Retinal pigment epithelial cell (primary cell): Measurements from ENCODE around the gene IQCF5.
"Not testable (repeated sequence)": the region's sequence is repeated elsewhere in the genome, so short reads cannot be mapped to it uniquely, and the experiment has no call there.

Experiments used
- DNase-seq: peaks from one replicate; pipeline ENCODE4 v3.0.0-alpha.2; 2010; ENCODE audit warnings: low read depth
- H3K4me3 ChIP-seq: 2 replicates; pipeline ENCODE4 v1.5.1; 2011; ENCODE audit warnings: mild to moderate bottlenecking, low read length, control low read depth, moderate library complexity
- TF ChIP-seq, protein P1 (sequence below): conservative IDR thresholded peaks from 2 replicates; pipeline ENCODE4 v1.5.1; 2011; ENCODE audit warnings: low read depth, low read length, control low read depth, inconsistent platforms

Gene IQCF5

DNA sequence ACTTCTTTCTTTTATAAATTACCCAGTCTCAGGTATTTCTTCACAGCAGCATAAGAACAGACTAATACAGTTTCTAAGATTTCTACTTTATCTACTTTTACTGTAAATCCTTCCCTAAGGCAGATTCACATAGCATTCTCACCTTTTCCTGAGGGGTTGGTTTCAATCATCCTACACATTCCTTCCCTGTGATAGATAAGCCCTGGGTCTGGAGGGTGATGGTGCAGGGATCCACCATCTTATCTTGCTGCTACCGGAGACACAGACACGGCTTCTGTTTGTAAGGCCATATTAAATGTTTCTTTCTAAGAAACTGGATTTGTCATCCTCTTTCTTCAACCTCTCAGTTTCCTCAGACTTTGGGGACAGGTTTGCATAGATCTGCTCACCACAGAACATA lies 6.1 kb downstream of the IQCF5 start:
- TF ChIP-seq, protein P1, sequence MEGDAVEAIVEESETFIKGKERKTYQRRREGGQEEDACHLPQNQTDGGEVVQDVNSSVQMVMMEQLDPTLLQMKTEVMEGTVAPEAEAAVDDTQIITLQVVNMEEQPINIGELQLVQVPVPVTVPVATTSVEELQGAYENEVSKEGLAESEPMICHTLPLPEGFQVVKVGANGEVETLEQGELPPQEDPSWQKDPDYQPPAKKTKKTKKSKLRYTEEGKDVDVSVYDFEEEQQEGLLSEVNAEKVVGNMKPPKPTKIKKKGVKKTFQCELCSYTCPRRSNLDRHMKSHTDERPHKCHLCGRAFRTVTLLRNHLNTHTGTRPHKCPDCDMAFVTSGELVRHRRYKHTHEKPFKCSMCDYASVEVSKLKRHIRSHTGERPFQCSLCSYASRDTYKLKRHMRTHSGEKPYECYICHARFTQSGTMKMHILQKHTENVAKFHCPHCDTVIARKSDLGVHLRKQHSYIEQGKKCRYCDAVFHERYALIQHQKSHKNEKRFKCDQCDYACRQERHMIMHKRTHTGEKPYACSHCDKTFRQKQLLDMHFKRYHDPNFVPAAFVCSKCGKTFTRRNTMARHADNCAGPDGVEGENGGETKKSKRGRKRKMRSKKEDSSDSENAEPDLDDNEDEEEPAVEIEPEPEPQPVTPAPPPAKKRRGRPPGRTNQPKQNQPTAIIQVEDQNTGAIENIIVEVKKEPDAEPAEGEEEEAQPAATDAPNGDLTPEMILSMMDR = no peak
- H3K4me3 ChIP-seq = no peak overlapping the region
- DNase-seq = no peak

DNA sequence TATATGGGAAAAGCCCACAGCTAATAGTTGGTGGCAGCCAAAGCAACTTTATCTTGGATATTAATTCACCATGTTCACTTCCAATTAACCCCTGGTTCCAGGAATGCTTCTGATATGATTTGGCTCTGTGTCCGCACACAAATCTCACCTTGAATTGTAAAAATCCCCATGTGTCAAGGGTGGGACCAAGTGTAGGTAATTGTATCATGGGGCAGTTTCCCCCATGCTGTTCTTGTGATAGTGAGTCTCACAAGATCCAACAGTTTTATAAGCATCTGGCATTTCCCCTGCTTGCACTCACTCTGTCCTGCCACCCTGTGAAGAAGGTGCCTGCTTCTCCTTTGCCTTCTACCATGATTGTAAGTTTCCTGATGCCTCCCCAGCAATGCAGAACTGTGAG lies 6.5 kb downstream of the IQCF5 start:
- DNase-seq, H3K4me3 ChIP-seq: not testable (repeated sequence)

DNA sequence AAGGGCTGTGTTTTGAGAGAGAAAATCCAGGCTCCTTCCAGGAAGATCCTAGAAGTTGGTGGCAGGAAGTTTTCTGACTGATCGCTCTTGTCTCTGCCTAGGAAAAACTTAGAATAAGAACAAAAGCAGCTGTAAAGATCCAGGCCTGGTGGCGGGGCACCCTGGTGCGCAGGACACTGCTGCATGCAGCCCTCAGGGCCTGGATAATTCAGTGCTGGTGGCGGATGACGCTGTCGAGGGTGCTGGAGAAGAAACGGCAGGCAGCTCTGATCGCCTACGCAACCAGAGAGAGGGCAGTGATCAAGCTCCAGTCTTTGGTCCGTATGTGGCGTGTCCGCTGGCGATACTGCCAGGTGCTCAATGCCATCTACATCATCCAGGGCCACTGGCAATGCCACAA lies 12.5 kb downstream of the IQCF5 start:
- DNase-seq = no peak
- TF ChIP-seq, protein P1 = no peak

DNA sequence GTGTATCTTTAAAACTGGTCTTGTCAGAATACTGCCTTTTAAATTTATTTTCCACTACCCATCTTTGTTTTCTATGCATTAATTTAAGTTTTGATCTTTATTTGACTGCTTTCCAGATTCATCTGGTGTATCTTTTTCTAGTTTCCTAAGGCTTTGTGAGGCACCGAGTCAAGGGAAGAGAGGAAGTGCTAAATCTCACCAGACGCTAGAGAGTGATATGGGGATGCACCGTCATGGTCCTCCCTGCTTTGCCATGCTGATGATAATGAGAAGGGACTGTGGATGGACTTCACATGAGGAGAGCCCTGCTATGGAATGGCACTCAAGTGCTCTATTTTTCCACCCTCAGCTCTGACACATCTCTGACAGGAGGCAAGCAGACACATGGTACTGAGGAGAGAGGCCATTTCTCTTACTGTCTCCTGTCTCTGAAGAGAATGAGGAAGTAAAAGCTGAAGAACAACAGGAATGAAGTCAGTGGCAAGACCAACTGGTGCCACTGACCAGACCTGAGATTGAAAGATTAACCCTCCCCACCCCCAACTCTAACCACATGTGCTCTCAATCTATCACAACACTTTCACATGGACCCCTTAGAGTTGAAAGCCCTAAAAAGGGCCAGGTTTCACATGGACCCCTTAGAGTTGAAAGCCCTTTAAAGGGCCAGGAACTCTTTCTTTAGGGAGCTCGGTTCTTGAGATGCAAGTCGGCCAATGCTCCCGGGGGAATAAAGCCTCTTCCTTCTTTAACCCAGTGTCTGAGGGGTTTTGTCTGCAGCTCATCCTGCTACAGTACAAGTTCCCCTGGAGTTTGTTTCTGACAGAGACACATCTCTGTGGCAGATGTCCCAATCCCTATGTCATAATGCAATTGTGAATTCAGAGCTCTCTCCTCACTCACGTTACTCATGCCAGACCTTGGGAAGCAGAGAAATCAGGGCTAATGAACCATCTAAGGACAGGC lies 14.4 kb downstream of the IQCF5 start, which contains the start of gene IQCF2:
IQCF2 (plus strand) TSS at position 913 of the 963 bp plus-strand sequence. CDS start 52 bp downstream, outside the sequence.
- no peak within 1 kb of the TSS for H3K4me3 ChIP-seq
- TF ChIP-seq, protein P1 = no peak
- DNase-seq = no peak

More for the DNA sequence above, 12.5 kb downstream of the IQCF5 start:
- H3K4me3 ChIP-seq = no peak overlapping the region

DNA sequence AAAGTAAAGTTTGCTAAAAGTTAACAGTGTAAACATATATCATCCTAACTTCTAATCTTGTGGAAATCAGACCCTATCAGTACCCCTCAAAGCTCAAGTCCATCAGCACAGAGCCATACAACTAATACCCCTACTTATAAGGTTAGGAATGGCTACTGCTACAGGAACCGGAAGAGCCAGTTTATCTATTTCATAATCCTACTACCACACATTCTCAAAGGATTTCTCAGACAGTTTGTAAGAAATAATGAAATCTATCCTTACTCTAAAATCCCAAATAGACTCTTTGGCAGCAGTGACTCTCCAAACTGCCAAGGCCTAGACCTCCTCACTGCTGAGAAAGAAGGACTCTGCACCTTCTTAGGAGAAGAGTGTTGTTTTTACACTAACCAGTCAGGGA lies 20.0 kb downstream of the IQCF5 start:
- not testable (repeated sequence) for DNase-seq, H3K4me3 ChIP-seq

DNA sequence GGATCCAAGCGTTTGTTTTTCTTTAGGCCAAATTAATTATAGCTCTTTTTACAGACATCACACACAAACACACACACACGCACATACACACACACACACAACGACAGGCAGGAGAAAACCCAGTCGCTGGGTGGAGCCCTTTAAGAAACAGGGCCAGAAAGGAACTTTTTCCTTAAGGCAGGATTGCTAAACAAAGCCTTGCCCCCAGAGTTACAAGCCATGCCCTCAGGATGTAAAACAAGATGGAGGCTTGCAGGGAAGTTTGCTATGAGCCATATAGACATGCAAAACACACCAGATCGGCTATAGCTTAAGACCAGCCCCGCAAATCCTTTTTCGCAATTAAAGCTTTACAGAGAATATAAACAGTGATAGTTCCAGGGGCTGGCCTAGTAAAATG lies 30.3 kb downstream of the IQCF5 start:
- DNase-seq = no peak
- TF ChIP-seq, protein P1 = no peak
- H3K4me3 ChIP-seq = no peak overlapping the region

DNA sequence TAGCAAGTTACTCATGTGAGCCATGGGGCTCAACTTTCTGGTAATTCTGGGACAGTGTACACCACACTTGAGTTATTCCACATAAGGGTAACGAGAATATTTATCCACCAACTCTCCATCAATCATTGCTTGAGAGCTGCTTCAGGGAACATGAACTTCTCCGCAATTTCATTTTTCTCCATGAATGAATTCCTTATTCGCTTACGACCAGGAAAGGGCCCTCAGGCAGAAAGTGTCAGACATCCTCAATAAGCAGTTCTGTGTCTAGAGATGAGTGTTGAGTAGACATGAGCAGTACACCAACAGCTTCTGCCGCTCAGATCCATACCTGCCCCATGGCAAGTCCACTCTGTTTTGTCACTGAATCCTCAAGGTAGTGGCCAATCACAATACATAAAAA lies 38.8 kb downstream of the IQCF5 start:
- H3K4me3 ChIP-seq = no peak overlapping the region
- TF ChIP-seq, protein P1 = no peak
- DNase-seq = no peak

DNA sequence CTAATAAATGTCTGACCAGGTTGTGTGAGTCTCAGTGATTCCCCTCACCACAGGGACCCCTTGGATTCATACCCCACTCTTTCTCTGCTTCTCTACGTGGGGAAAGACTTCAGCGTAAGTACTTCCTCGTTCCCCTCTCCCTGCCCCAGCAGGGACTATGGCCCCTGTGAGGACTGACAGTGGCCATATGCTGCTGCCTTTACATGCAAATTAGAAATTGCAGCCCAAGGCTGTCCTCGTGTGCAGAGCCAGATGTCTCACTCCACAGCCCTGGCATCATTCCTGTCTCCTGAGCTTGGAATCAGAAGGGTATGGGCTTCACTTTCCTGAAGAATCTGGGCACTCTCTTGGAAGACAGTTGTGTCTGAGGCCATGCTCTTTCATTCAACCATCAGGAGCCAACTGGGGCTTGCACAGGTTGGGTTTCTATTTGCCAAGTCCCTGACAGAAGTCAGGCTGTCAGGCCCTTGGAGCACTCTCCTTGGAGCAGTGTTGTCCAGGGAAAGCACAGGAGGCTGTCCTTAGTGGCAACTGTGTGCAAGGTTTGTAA lies 44.5 kb downstream of the IQCF5 start:
- DNase-seq = no peak
- TF ChIP-seq, protein P1 = no peak
- H3K4me3 ChIP-seq = no peak overlapping the region
